Measurements from ENCODE around the gene TCP1.
A peak's percentile ranks its signal among the peaks of the same experiment; 100 is the strongest.
"Not testable (repeated sequence)": the region's sequence is repeated elsewhere in the genome, so short reads cannot be mapped to it uniquely, and the experiment has no call there.

TCP1 gene

GRCh38 chr6:159817951-159818739, 28.7 kb upstream of the TCP1 start:
- DNase-seq (ENCODE audit: low read depth, low spot score): no peak

GRCh38 chr6:159816775-159817174, 27.4 kb upstream of the TCP1 start:
- not testable (repeated sequence) for DNase-seq (ENCODE audit: low read depth, low spot score)

GRCh38 chr6:159815410-159815809, 26.0 kb upstream of the TCP1 start:
- DNase-seq (ENCODE audit: low read depth, low spot score): peak; percentile 77

DNA sequence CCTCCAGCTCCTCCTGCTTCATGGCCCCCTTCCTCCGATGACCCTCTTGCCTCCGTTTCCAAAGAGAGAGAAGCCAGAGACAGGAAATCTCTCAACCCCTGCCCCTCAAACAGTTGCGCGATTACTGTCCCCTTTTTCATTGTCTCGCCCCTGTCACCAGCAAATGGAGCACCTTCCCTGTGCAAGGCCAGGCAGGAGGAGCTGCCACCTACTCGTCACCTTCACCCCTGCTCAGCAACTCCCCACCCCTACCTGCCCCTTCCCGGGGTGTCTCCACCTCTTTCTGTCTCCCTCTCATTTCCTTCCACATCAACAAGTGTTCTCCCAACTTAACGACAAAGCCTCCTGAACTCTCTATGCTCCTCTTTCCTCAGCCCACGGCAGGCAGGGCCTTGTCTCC, 24.4 kb upstream of the TCP1 start:
- DNase-seq (ENCODE audit: low read depth, low spot score): no peak

DNA sequence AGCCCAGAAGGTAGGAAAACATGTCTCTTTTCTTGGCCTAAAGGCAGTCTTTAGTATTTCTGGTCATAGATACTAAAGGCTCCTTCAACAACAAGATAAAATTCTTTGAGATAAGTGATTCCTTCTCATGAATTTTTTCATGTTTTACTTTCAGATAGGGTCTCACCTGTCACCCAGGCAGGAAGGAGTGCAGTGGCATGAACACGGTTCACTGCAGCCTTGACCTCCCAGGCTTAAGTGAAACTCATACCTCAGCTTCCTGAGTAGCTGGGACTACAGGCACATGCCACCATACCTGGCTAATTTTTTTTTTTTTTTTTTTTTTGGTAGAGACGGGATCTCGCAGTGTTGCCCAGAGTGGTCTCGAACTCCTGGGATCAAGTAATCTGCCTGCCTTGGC, 19.7 kb upstream of the TCP1 start:
- DNase-seq (ENCODE audit: low read depth, low spot score): no peak

DNA sequence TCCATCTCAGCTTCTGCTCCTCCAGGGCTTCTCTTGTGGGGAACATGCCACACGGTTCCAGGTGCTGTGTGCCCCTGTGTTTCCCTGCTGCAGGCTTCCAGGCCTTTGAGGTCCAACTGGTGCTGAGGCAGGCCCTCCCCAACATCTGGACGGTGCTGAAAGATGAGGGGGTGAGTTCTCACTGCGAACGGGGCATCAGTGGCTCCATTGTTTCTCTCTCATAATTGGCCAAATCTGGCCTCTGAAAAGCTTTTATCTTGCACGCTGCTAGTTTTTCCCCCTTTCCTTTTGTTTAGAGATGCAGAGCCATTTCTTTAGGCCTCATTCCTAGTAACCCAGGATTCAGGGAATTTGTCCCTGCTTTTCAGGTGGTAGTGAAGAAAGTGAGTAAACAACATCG, 19.2 kb upstream of the TCP1 start:
- no peak for DNase-seq (ENCODE audit: low read depth, low spot score)

DNA sequence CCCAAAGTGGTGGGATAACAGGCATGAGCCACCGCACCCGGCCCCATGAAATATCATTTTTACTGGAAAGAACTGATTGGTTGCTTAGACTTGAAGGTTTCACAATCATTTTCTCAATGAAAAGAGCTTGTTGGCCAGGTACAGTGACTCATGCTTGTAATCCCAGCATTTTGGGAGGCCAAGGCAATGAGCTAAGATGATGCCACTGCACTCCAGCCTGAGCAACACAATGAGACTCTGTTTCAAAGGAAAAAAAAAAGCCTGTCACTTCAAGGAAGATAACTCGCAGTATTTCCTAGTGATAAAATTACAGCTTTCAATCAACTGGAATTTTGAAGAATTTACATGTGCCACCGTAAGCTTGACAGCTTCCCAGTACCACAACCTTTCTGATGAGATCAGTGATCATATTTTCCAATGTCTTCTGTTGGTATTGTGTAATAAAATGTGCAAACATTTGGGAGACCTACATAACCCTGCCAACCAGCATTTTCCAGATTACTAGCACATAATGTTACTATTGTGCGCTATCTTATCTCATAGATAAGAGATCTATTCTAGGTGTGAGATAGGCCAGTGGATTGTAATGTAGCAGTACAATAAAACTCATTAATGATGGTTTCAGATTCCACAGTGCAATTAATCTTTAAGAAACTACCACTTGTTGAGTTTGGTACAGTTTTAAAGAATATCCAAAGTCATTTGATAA, 17.9 kb upstream of the TCP1 start:
- no peak for DNase-seq (ENCODE audit: low read depth, low spot score)

- DNase-seq (ENCODE audit: low read depth, low spot score): no peak
Observed at GRCh38 chr6:159806021-159806458, 16.6 kb upstream of the TCP1 start.

DNA sequence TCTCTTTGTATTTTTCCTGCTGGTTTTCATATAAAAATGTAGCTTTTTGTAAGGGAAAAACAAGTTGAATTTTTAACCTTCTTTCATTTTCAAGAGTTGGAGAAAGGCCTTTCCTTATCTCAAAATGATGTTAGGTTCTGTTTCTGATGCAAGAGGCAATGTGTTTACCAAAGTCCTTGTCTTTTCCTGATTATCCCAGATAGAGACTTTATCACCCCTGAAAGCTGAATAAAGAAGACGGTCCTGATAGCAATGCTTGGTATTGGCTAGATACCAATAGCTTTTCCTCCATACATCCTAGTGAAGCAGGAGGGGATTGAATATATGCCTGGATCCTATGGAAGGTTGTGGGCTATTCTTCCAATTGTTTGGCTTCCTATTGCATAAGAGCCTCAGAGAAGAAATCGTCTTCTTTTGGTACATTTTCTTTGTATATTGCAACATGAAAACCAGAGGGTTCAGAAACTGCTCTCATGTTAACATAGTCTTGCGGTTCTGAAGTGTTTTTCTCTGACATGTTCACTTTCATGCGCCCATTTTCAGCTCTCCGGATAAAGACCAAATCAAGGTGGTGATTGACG, 16.1 kb upstream of the TCP1 start:
- no peak for DNase-seq (ENCODE audit: low read depth, low spot score)

GRCh38 chr6:159804504-159804903, 15.1 kb upstream of the TCP1 start:
- no peak for DNase-seq (ENCODE audit: low read depth, low spot score)

DNA sequence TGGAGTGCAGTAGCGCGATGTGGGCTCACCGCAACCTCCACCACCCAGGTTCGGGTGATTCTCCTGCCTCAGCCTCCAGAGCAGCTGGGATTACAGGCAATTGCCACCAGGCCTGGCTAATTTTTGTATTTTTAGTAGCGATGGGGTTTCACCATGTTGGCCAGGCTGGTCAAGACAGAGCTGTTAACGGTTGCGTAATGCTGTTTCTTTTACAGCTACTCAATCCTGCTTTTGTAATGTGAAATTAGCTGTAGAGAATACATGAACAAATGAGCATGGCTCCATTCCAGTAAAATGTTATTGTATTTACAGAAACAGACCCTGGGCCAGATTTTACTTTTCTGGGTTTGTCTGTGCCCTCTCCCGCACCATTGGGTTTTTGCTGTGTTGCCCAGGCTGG, 12.5 kb upstream of the TCP1 start:
- no peak for DNase-seq (ENCODE audit: low read depth, low spot score)

GRCh38 chr6:159800141-159800865, 10.9 kb upstream of the TCP1 start, which contains the start of gene PNLDC1:
PNLDC1 (plus strand) TSS chr6:159800276; CDS start chr6:159800308, 32 bp downstream.
- no peak for DNase-seq (ENCODE audit: low read depth, low spot score)

- DNase-seq (ENCODE audit: low read depth, low spot score): no peak
Observed at GRCh38 chr6:159797554-159797953, 8.2 kb upstream of the TCP1 start.

- DNase-seq (ENCODE audit: low read depth, low spot score): not testable (repeated sequence)
Observed at GRCh38 chr6:159794976-159795375, 5.6 kb upstream of the TCP1 start.

DNA sequence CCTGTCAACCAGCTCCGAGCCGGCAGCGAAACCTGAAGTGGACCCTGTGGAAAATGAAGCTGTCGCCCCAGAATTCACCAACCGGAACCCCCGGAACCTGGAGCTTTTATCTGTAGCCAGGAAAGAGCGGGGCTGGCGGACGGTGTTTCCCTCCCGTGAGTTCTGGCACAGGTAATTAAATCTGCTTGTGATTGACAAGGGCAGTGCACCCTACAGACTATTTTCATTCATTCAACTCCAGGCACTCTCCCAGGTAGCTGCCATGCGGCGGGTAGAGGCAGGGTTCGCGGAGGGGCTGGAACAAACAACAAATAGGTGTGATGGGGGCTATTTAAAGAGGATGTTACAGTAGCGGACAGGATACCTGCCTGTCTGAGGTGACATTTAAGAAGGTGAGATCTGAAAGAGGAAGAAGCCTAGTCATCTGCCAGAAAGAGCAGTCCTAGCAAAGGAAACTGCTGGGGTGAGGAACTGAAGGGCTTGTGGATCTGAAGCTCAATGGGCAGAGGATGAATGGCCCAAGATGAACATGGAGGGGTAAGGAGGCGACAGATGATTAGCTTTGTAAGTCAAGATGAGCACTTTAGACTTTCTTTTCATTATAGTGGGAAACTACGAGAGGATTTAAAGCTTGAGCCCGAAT, 1.7 kb upstream of the TCP1 start:
- DNase-seq (ENCODE audit: low read depth, low spot score): peak; percentile 47

- DNase-seq (ENCODE audit: low read depth, low spot score): peak; percentile 98
Observed at GRCh38 chr6:159790149-159790955, 950 bp upstream of the TCP1 start, which contains the start of gene MRPL18. MRPL18 (plus strand) TSS chr6:159790467; CDS start chr6:159790588, 121 bp downstream.

- peak; percentile 35 for DNase-seq (ENCODE audit: low read depth, low spot score)
Observed at GRCh38 chr6:159788753-159789376, 537 bp downstream of the TCP1 start.

GRCh38 chr6:159788276-159788675, 1.1 kb downstream of the TCP1 start:
- no peak for DNase-seq (ENCODE audit: low read depth, low spot score)

- no peak for DNase-seq (ENCODE audit: low read depth, low spot score)
Observed at GRCh38 chr6:159778542-159779103, 10.8 kb downstream of the TCP1 start.

DNA sequence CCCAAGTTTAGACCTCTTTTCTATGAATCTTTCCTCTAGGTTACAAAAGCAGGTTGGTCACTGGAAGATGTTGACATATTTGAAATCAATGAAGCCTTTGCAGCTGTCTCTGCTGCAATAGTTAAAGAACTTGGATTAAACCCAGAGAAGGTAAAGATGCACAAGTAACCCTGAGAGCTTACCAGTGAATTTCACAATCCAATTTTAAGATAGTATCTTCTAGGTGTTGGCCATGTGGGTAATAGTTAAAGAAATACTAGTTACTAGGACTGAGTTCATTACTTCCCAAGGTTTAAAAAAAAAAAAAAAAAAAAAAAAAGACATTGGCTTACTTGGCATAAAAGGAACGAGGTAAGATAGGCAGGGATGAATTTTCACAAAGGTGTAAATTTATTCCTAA, 11.3 kb downstream of the TCP1 start:
- DNase-seq (ENCODE audit: low read depth, low spot score): no peak

Measured in ELF-1 (cell line).